ENCODE results near the gene BRD9.
"Not testable (repeated sequence)": the region's sequence is repeated elsewhere in the genome, so short reads cannot be mapped to it uniquely, and the experiment has no call there.

The BRD9 gene

GRCh38 chr5:838431-838851, 54.2 kb downstream of the BRD9 start:
- not testable (repeated sequence) for H3K27ac Mint-ChIP-seq; DNase-seq (ENCODE audit: low spot score in 2 of 2); H3K4me3 Mint-ChIP-seq; H3K9me3 Mint-ChIP-seq; H3K4me1 Mint-ChIP-seq; H3K36me3 Mint-ChIP-seq; ATAC-seq (ENCODE audit: low read depth); H3K27me3 Mint-ChIP-seq

- DNase-seq (ENCODE audit: low spot score in 2 of 2); ATAC-seq (ENCODE audit: low read depth); H3K4me1 Mint-ChIP-seq; H3K27me3 Mint-ChIP-seq; H3K27ac Mint-ChIP-seq; H3K36me3 Mint-ChIP-seq; H3K9me3 Mint-ChIP-seq; H3K4me3 Mint-ChIP-seq: not testable (repeated sequence)
Measured at GRCh38 chr5:837621-838121, 54.9 kb downstream of the BRD9 start.

DNA sequence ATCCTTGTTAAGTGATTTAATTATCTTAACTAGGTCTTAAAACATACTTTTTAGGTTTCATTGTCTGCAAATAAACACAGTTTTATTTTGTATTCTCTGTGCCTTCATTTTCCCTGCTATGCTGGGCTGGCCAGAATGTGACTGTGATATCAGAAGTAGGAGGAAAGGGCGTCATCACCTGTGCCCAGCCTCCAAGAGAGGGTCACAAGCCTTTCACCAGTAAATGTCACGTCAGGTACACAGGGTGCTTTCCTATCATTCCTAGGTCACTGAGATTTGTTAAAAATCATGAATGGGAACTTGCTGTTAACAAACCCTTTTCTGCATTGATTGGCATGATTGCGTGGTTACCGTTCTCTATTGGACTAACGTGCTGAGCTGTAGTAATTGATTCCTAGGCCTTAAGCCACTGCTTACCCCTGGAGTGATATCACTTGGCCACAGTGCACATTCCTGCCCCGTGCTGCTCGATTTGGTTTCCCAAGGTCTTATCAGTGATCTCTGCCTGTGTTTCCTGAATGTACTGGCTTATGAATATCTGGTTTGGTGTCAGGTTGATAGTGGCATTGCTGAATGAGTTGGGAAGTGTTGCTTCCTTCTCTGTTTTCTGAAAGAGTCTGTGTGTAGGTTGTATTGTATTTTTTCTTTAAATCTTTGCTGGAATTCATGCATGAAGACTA, 56.5 kb downstream of the BRD9 start:
- H3K27me3 Mint-ChIP-seq; H3K27ac Mint-ChIP-seq; ATAC-seq (ENCODE audit: low read depth); H3K4me3 Mint-ChIP-seq; H3K9me3 Mint-ChIP-seq; H3K4me1 Mint-ChIP-seq; H3K36me3 Mint-ChIP-seq; DNase-seq (ENCODE audit: low spot score in 2 of 2): not testable (repeated sequence)

DNA sequence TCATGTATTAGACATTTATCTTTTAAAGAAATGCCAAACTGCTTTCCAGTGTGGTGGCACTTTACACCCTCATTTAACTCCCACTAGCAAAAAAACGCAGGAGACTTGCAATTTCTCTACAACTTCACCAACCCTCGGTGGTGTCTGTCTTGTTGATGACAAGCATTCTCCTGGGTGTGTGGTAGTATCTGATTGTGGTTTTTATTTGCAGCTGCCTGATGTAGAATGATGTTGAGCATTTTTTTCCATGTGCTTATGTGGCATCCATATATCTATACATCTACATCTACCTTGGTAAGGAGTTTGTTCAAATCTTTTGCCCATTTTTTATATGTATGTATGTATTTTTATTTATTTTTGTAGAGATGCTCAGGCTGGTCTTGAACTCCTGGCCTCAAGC, 58.6 kb downstream of the BRD9 start:
- not testable (repeated sequence) for DNase-seq (ENCODE audit: low spot score in 2 of 2); H3K36me3 Mint-ChIP-seq; H3K4me3 Mint-ChIP-seq; H3K27me3 Mint-ChIP-seq; ATAC-seq (ENCODE audit: low read depth); H3K4me1 Mint-ChIP-seq; H3K9me3 Mint-ChIP-seq
- H3K27ac Mint-ChIP-seq = peak overlapping the region; percentile 4

DNA sequence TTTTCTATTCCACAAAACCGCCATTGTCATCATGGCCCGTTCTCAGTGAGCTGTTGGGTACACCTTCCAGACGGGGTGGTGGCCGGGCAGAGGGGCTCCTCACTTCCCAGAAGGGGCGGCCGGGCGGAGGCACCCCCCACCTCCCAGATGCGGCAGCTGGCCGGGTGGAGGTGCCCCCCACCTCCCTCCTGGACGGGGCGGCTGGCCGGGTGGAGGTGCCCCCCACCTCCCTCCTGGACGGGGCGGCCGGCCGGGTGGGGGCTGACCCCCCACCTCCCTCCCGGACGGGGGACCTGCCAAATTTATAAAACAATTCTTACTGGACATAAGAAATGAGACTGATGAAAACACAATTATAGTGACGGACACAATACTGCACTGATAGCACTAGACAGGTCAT, 64.4 kb downstream of the BRD9 start:
- not testable (repeated sequence) for H3K9me3 Mint-ChIP-seq; H3K4me3 Mint-ChIP-seq; H3K27ac Mint-ChIP-seq; H3K4me1 Mint-ChIP-seq; ATAC-seq (ENCODE audit: low read depth); DNase-seq (ENCODE audit: low spot score in 2 of 2); H3K36me3 Mint-ChIP-seq
- H3K27me3 Mint-ChIP-seq = peaks cover 11% of the 10 kb centered on the region

DNA sequence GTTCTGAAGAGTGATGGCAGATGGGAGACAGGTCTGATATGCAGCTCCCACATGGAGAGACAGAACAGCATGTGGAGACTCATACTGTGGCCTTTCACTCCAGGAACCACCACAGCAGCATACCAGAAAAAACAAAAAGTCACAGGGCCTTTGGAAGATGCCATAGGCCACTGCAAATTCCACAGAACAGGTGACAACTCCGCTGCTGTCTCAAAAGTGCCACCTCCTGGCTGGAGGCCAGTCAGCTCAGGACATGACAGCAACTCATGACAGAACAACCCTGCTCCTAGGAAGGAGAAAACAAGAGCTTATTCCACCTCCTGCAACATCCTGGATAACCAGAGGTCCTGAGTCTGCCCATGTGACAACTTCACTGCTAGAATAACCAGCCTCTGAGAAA, 67.1 kb downstream of the BRD9 start:
- H3K27ac Mint-ChIP-seq; H3K4me1 Mint-ChIP-seq; H3K9me3 Mint-ChIP-seq; H3K4me3 Mint-ChIP-seq; ATAC-seq (ENCODE audit: low read depth); H3K36me3 Mint-ChIP-seq; DNase-seq (ENCODE audit: low spot score in 2 of 2): not testable (repeated sequence)
- H3K27me3 Mint-ChIP-seq = peaks cover 14% of the 10 kb centered on the region

DNA sequence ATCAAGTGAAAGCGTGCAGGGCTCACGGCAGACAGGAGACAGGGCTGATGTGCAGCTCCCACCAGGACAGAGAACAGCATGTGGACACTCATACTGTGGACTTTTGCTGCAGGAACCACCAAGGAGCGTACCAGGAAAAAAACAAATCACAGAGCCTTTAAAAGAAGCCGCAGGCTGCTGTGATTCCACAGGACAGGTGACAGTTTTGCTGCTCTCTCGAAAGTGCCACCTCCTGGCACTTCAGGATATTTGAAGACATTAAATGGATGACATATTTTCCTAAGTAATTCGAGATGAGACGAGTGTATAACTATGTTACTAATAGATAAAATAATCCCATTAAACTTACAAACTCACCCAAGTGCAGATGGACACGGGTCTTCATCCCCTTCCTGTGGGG, 71.1 kb downstream of the BRD9 start:
- H3K27ac Mint-ChIP-seq = no peak overlapping the region
- peaks cover 26% of the 10 kb centered on the region for H3K27me3 Mint-ChIP-seq
- no peaks in the 10 kb centered on the region for H3K4me1 Mint-ChIP-seq
- H3K9me3 Mint-ChIP-seq = no peaks in the 10 kb centered on the region
- no peaks in the 10 kb centered on the region for H3K36me3 Mint-ChIP-seq
- no peak for ATAC-seq (ENCODE audit: low read depth)
- H3K4me3 Mint-ChIP-seq = no peak overlapping the region
- no peak for DNase-seq (ENCODE audit: low spot score in 2 of 2)

GRCh38 chr5:820245-820644, 72.4 kb downstream of the BRD9 start:
- H3K36me3 Mint-ChIP-seq = no peaks in the 10 kb centered on the region
- H3K27me3 Mint-ChIP-seq = peaks cover 25% of the 10 kb centered on the region
- H3K27ac Mint-ChIP-seq = no peak overlapping the region
- ATAC-seq (ENCODE audit: low read depth) (no peak), DNase-seq (ENCODE audit: low spot score in 2 of 2) (no peak)
- H3K4me1 Mint-ChIP-seq = no peaks in the 10 kb centered on the region
- H3K4me3 Mint-ChIP-seq = no peak overlapping the region
- H3K9me3 Mint-ChIP-seq = peaks cover 5% of the 10 kb centered on the region

GRCh38 chr5:819078-819477, 73.5 kb downstream of the BRD9 start:
- no peak overlapping the region for H3K4me3 Mint-ChIP-seq
- peaks cover 17% of the 10 kb centered on the region for H3K27me3 Mint-ChIP-seq
- DNase-seq (ENCODE audit: low spot score in 2 of 2) = no peak
- H3K4me1 Mint-ChIP-seq = no peaks in the 10 kb centered on the region
- no peaks in the 10 kb centered on the region for H3K36me3 Mint-ChIP-seq
- H3K27ac Mint-ChIP-seq = no peak overlapping the region
- peaks cover 8% of the 10 kb centered on the region for H3K9me3 Mint-ChIP-seq
- no peak for ATAC-seq (ENCODE audit: low read depth)

DNA sequence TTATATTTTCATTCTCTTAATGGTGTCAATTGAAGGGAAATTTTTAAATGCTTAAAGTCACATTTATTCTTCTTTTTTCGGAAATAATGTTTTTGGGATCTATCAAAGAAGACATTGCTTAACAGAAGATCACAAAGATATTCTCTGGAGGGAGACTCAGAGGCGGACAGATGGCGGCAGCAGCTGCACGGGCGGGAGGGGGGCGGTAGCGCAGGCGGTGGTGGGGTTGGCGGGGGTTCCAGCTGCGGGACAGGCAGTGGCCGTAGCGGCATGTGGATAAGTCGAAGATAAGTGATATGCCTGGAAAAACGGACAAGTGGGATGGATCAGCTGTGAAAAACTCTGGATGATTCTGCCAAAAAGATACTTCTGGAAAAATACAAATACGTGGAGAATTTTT, 76.4 kb downstream of the BRD9 start:
- no peak for DNase-seq (ENCODE audit: low spot score in 2 of 2)
- Mint-ChIP-seq H3K4me1 (no peaks in the 10 kb centered on the region), H3K9me3 (peaks cover 8% of the 10 kb centered on the region), H3K36me3 (no peaks in the 10 kb centered on the region), H3K27ac (no peak overlapping the region), H3K27me3 (peaks cover 14% of the 10 kb centered on the region), H3K4me3 (no peak overlapping the region)
- ATAC-seq (ENCODE audit: low read depth) = no peak

DNA sequence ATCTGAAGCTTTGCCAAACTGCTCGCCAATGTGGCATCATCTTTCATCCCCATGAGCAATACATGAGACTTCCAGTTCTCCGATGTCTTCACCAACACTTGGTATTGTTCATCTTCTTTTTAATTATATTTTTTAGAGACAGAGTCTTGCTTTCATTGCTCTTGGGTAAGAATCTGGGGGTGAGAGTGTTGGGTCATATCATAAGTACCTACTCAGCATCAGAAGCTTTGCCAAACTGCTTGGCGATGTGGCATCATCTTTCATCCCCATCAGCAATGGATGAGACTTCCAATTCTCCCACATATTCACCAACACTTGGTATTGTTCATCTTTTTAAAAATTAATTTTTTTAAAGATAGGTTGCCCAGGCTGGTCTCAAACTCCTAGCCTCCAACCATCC, 77.2 kb downstream of the BRD9 start:
- Mint-ChIP-seq H3K4me3 (no peak overlapping the region), H3K9me3 (peaks cover 8% of the 10 kb centered on the region), H3K27ac (no peak overlapping the region), H3K36me3 (no peaks in the 10 kb centered on the region), H3K4me1 (no peaks in the 10 kb centered on the region), H3K27me3 (peaks cover 14% of the 10 kb centered on the region)
- ATAC-seq (ENCODE audit: low read depth) = no peak
- no peak for DNase-seq (ENCODE audit: low spot score in 2 of 2)

Data from memory B cell (primary cell).